Keratinocyte (primary cell): ENCODE measurements around the gene ZNF670.

Experiments used
- CTCF ChIP-seq, 3 experiments: IDR thresholded peaks in 1 of 3; conservative IDR thresholded peaks in 1 of 3; optimal IDR thresholded peaks in 1 of 3; 2 replicates in 2 of 3; 3 replicates in 1 of 3; pipeline versions ENCODE3 to v1.5.1; 2011; ENCODE audit warnings: low read length in 3 of 3, mild to moderate bottlenecking in 3 of 3, moderate library complexity in 2 of 3, control low read depth in 1 of 3, inconsistent platforms in 1 of 3; ENCODE audit not compliant: insufficient read depth in 2 of 3; ENCODE audit errors: extremely low read depth in 1 of 3
- EZH2 ChIP-seq: IDR thresholded peaks from one replicate; pipeline ENCODE4 v1.6.1; 2012; ENCODE audit warnings: inconsistent platforms, mild to moderate bottlenecking, low read length, moderate library complexity

GRCh38 chr1:247056071-247056470 lies 22.5 kb downstream of the ZNF670 start:
- TF ChIP-seq CTCF (optimal IDR thresholded peaks at IDR 0.05 in 1 of 3, IDR thresholded peaks at IDR 0.05 in 1 of 3, conservative IDR thresholded peaks at IDR 0.05 in 1 of 3; ENCODE audit: extremely low read depth in 1 of 3, insufficient read depth in 2 of 3, low read length in 3 of 3) (no peak), EZH2 (no peak)
